Bone marrow (tissue), 2 donors: ENCODE results near the gene LRRC75B.
"Not testable (repeated sequence)": the region's sequence is repeated elsewhere in the genome, so short reads cannot be mapped to it uniquely, and the experiment has no call there.

Source experiments
- DNase-seq, 2 donors: peaks; one replicate each; lab custom pipeline; 2025; lab: John Stamatoyannopoulos, UW

The LRRC75B gene, protein sequence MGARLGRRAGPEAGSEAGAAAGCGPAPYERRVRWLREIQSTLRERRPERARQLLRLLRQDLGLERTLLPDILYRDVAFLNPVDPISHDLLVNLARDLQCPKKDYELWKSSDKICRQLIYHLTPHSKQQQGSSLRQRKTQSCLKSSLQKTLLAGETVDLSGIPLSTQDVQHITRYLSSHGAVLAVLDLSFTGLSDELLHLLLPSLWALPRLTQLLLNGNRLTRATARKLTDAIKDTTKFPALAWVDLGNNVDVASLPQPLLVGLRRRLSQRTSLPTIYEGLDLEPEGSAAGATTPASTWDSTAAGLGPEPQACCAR

DNA sequence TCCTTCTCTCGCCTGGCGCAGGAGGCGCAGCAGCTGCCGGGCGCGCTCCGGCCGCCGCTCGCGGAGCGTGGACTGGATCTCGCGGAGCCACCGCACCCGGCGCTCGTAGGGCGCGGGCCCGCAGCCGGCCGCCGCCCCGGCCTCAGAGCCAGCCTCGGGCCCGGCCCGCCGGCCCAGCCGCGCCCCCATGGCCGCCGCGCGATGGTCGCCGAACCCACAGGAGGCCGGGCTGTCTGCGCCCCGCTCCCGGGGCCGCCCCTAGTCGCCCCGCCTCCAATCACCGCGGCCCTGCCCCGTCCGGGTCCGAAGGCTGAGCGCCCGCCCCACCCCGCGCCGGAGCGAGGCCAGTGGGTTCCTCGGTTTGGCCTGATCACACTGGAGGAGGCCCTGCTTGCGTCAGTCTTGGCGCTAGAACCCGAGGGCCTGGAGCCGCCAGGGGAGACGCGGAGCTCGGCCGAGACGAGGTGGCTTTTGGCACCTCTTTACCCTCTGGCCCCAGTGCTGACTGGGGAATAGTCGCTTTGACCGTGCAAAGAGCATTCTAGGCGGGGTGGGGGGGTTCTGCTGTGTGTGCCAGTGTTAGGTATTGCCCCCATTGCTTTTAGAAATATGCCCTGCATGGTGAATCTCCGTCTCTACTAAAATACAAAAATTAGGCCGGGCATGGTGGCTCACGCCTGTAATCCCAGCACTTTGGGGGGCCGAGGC lies at the start of gene LRRC75B:
Gene LRRC75B, minus strand, starts transcription at position 223 of the 708 bp plus-strand sequence. Its CDS starts 34 bp downstream, at position 189.
- peak; percentile 26 to 37 for DNase-seq

GRCh38 chr22:24642307-24642706 lies 49.4 kb upstream of the LRRC75B start:
- not testable (repeated sequence) for DNase-seq

DNA sequence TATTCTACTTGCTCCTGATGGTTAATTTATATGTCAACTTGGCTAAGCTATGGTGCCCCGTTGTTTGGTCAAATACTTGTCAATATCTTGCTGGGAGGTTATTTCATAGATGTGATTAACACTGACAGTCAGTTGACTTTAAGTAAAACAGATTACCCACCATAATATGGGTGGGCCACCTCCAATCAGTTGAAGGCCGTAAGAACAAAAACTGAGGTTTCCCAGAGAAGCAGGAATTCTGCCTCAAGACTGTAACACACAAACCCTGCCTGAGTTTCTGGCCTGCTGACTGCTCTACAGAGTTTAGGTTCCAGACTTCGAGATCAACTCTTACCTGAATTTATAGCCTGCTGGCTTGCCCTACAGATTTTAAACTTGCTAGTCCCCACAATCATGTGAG lies 43.6 kb upstream of the LRRC75B start:
- not testable (repeated sequence) for DNase-seq

DNA sequence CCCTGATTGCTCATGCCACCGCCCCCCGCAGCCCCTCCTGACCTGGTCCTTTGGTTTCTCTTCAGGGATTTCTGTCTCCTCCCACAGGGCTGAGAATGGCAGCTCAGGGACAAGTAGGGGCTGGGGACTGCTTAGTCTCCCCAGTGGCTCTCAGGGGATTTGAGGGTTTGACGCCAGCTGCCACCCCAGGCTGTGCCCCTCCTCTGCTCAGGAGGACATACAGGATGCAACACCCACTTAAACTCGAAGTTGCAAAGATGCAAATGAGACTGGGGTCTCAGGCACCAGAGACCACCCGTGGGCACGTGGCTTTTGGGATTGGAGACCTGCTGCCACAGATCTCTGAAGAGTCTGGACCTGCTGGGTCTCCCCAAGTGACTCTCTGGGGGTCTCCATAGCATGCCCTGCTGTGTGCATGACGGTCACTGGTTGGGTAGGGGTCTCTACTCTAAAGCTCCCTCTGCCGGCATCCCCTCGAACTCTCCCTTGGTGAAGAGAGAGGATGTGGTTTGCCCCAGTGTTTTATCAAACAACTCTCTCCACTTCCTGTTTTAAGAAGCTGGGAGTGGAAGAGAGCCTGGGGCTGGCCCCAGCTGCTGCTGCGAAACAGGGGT lies 42.0 kb upstream of the LRRC75B start:
- DNase-seq, result not testable (repeated sequence)

- not testable (repeated sequence) for DNase-seq
Measured at GRCh38 chr22:24633231-24634023, 40.6 kb upstream of the LRRC75B start.

GRCh38 chr22:24632642-24633041 lies 39.8 kb upstream of the LRRC75B start:
- not testable (repeated sequence) for DNase-seq

GRCh38 chr22:24631430-24632122 lies 38.7 kb upstream of the LRRC75B start:
- DNase-seq, result not testable (repeated sequence)

DNA sequence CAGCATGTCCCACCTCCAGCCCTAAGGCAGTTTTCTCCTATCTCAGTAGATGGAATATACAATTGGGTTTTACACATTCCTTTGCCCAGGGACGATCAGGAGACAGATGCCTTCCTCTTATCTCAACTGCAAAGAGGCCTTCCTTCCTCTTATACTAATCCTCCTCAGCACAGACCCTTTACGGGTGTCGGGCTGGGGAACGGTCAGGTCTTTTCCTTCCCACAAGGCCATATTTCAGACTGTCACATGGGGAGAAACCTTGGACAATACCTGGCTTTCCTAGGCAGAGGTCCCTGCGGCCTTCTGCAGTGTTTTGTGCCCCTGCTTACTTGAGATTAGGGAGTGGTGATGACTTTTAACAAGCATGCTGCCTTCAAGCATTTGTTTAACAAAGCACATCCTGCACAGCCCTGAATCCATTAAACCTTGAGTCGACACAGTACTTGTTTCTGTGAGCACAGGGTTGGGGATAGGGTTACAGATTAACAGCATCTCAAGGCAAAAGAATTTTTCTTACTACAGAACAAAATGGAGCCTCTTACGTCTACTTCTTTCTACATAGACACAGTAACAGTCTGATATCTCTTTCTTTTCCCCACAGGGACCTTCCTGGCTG lies 38.0 kb upstream of the LRRC75B start:
- DNase-seq, result not testable (repeated sequence)

- DNase-seq, result not testable (repeated sequence)
Measured at GRCh38 chr22:24629069-24629468, 36.2 kb upstream of the LRRC75B start.

- DNase-seq, result not testable (repeated sequence)
Measured at GRCh38 chr22:24627911-24628310, 35.0 kb upstream of the LRRC75B start.

DNA sequence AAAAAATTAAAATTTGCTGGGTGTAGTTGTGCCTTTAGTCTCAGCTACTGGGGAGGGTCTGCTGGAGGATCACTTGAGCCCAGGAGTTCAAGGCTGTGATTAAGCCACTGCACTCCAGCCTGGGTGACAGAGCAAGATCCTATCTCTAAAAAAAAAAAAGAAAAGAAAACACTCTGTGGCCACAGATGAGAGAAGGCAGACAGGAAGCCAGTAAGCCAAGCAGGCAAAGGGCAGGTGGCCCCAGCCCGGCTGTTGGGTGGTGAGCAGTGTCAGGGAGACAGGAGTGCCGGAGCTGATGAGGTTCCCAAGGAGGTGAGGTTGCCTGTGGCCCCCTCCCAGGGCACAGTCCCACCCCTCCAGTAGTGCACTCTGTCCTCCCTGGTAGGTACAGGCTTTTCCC lies 29.7 kb upstream of the LRRC75B start:
- peak in 1 of 2 donors; percentile 11 for DNase-seq

DNA sequence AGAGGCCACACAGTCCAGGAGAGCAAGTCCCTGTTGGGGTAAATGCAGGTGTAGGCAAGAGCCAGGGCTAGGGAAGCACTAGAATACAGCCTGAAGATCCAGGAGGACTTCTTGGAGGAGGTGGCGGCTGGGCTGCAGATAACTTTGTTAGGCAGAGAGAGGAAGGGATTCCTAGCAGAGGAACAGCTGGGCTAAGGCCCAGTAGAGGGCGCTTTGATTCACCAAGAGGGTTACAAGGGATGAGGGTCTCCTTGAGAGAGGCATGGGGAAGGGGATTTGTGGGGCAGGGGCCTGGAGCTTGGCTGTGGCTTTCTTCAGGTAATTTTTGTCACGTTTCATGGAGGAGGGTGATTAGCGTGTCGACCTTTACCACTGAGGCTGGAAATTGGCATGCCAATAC lies 28.4 kb upstream of the LRRC75B start:
- DNase-seq, result not testable (repeated sequence)

- not testable (repeated sequence) for DNase-seq
Measured at GRCh38 chr22:24614794-24615193, 21.9 kb upstream of the LRRC75B start.

DNA sequence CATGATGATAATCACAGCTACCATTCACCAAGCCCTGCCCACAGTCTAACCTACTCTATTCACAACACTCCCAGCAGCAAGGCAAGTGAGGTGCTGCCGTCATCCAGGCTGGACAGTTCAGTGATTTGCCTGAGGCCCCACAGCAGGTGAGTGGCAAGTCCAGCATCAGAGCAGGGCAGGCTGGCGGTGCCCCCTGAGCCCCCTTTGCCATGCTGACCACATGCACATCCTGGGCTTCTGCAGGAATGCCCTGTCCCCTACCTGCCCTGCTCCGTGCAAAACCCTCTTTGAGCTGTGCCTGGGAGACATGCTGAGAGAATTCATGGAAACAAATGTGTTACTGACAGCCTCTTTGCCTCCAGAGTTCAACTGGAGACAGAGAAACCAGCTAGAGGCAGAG lies 17.0 kb upstream of the LRRC75B start:
- not testable (repeated sequence) for DNase-seq

- not testable (repeated sequence) for DNase-seq
Measured at GRCh38 chr22:24608327-24608726, 15.5 kb upstream of the LRRC75B start.

DNA sequence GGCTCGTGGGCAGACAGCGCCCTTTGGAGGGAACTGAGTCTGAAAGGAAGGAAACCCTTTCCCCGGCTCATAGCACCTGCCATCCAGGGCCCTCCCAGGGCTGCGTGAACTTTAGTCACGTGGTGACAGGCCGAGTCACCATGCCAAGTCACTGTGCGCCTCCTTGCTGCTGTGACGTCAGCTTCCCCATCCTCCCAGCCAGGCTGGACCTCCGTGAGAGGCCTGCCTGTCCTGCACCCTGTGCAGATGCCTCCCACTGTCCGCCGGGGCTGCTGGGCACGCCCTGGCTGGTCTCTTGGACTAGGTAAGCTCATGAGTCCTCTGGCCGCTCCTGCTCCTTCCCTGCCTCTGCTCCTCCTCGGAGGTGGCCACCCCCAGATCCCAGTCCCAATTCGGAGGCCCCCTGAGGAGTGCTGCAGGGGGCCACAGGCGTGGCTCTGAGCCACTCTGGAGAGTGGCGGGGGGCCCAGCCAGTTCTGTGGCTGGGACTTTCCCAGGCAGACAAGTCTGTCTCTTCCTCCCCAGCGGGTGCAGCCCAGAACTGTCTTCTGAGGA lies 14.6 kb upstream of the LRRC75B start:
- DNase-seq, result peak; percentile 42 to 58

GRCh38 chr22:24606340-24606739 lies 13.5 kb upstream of the LRRC75B start:
- DNase-seq, result not testable (repeated sequence)

DNA sequence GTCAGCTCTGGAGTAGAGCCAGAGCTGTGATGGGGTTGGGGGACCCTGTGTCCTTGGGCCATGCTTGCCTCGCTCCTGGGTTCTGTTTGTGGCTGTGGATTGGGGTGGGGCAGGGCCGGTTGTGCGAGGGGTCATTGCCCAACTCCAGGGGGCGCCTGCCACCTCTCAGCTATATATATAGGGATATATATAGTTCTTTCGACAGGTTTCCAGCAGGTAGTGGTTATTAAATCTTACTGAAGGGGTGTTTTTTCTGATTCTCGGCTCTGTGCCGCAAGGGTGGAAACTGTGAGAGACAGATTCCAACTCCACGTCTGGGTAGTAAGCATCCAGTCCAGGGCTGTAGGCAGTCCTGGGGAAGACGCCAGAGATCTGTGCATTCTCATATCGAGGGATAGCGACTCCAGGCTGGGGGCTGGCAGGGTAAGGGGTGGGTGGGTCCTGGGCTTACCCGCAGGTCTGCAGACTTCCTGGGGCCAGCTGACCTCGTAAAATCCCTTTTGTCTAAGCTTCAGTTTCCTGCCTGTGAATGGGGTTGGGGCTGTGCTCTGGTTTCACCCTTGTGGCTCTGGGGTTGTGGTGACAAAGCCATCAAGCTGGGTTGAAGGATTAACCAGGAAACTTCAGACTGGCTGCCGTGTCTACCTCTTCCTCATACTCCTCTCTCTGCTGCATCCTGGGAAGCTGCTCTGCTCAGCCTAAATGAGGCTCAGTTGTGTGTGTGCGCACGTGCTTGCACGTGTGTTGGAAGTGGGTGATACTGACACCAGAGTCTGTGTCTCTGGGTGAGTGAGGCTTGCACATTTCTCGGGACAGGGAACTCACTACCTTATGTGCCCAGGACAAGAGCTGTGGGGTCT lies 11.1 kb upstream of the LRRC75B start:
- peak in 1 of 2 donors; percentile 52 for DNase-seq
